DOHH2 (cell line): ENCODE data around the gene CEP85.

ENCODE experiments used
- H3F3A ChIP-seq: fragments of 200-600 bp; sonication (generic), shearing (Covaris generic); 2 replicates; pipeline ENCODE4 v1.6.0; 2016; ENCODE audit warnings: antibody characterized with exemption, mild to moderate bottlenecking; ENCODE audit not compliant: control insufficient read depth, insufficient read depth
- H3K27ac ChIP-seq: fragments of 200-600 bp; sonication (generic); 2 replicates; pipeline ENCODE4 v1.5.1; 2014; ENCODE audit warnings: low read depth, mild to moderate bottlenecking, low read length, moderate library complexity
- H3K27me3 ChIP-seq: fragments of 200-600 bp; sonication (generic); 2 replicates; pipeline ENCODE4 v1.6.1; 2014; ENCODE audit warnings: mild to moderate bottlenecking, low read length, mixed read lengths; ENCODE audit not compliant: control insufficient read depth
- H3K36me3 ChIP-seq: fragments of 200-600 bp; sonication (generic); 2 replicates; pipeline ENCODE4 v1.6.1; 2014; ENCODE audit warnings: mild to moderate bottlenecking, low read length, moderate library complexity, mixed read lengths; ENCODE audit not compliant: control insufficient read depth
- H3K4me1 ChIP-seq: fragments of 200-600 bp; sonication (generic); 2 replicates; pipeline ENCODE4 v1.6.1; 2014; ENCODE audit warnings: mild to moderate bottlenecking, low read length, mixed read lengths; ENCODE audit not compliant: control insufficient read depth
- H3K4me2 ChIP-seq: fragments of 200-600 bp; sonication (generic); 2 replicates; pipeline ENCODE4 v1.6.0; 2014; ENCODE audit warnings: mild to moderate bottlenecking, low read length, moderate library complexity
- H3K4me3 ChIP-seq: fragments of 200-600 bp; sonication (generic); 2 replicates; pipeline ENCODE4 v1.5.1; 2014; ENCODE audit warnings: mild to moderate bottlenecking, low read length, mixed read lengths
- H3K79me2 ChIP-seq: fragments of 200-600 bp; sonication (generic); 2 replicates; pipeline ENCODE4 v1.6.1; 2014; ENCODE audit warnings: mild to moderate bottlenecking, low read length, mixed read lengths; ENCODE audit not compliant: control insufficient read depth
- H3K9me2 ChIP-seq: fragments of 200-600 bp; sonication (generic); replicated peaks from 2 replicates; pipeline ENCODE4 v1.6.1; 2014; ENCODE audit warnings: mild to moderate bottlenecking, low read length, mixed read lengths; ENCODE audit not compliant: control insufficient read depth
- H3K9me3 ChIP-seq: fragments of 200-600 bp; sonication (generic); 2 replicates; pipeline ENCODE4 v1.6.1; 2014; ENCODE audit warnings: antibody characterized with exemption, low read length, mixed read lengths; ENCODE audit not compliant: control insufficient read depth, insufficient read depth
- H4K20me1 ChIP-seq: fragments of 200-600 bp; sonication (generic); 2 replicates; pipeline ENCODE4 v1.6.0; 2014; ENCODE audit warnings: low read depth, mild to moderate bottlenecking, antibody characterized with exemption, low read length, moderate library complexity; ENCODE audit not compliant: control insufficient read depth, insufficient read depth
- EZH2phosphoT487 ChIP-seq: fragments of 200-600 bp; sonication (generic); IDR thresholded peaks from 2 replicates; pipeline ENCODE4 v1.6.1; 2017; ENCODE audit warnings: borderline replicate concordance, mild to moderate bottlenecking, antibody characterized with exemption, low read length, moderate library complexity, mixed read lengths
- TF ChIP-seq, protein P1 (sequence below): fragments of 200-600 bp; sonication (generic); IDR thresholded peaks from one replicate; pipeline ENCODE4 v1.5.1; 2014; ENCODE audit warnings: antibody characterized with exemption, mild to moderate bottlenecking, low read depth, low read length; ENCODE audit not compliant: poor library complexity, severe bottlenecking

CEP85 gene

DNA sequence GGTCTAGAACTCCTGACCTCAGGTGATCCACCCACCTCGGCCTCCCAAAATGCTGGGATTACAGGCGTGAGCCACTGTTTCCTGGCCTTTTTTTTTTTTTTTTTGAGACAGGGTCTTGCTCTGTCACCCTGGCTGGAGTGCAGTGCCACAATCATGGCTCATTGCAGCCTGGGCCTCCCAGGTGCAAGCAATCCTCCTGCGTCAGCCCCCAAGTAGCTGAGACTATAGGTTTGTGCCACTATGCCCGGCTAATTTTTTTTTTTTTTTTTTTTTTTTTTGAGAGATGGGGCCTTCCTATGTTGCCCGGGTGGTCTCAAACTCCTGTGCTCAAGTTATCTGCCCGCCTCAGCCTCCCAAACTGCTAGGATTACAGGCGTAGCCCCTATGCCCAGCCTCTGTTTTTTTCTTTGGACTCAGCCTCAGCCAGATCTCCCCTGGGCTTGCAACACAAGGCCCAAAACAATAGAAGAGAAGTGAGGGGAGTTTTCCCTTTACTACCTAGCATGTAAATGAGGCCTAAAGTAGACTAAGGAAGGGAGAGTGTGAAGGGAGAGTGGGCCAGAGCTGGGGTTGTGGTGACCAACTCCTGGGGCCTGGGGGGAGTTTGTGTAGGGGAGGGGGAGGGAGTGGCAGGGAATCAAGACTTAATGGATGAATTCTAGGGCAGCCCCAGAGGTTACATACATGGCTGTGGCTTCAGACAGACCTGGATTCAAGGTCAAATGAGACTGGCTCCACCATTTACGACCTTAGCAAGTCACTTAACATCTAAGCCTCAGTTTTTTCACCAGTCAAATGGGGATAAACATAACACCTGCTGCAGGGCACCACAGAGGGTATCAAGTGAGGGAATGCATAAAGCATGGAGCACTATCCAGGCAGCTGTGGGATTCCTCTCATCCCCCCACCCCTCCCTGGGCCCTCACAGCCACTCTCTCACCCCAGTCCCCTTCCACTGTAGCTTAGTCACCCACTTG, 82.2 kb downstream of the CEP85 start:
- Histone ChIP-seq H3K36me3 (peaks cover 18% of the 10 kb centered on the region), H3K9me2 (no peaks in the 10 kb centered on the region), H3F3A (peaks cover 27% of the 10 kb centered on the region), H3K9me3 (no peaks in the 10 kb centered on the region), H3K4me1 (peaks cover 80% of the 10 kb centered on the region), H3K4me2 (peak overlapping the region; percentile 80), H3K4me3 (peak overlapping the region; percentile 81), H4K20me1 (no peaks in the 10 kb centered on the region), H3K27ac (peak overlapping the region; percentile 90), H3K27me3 (no peaks in the 10 kb centered on the region), H3K79me2 (peaks cover 31% of the 10 kb centered on the region)
- TF ChIP-seq, protein P1, sequence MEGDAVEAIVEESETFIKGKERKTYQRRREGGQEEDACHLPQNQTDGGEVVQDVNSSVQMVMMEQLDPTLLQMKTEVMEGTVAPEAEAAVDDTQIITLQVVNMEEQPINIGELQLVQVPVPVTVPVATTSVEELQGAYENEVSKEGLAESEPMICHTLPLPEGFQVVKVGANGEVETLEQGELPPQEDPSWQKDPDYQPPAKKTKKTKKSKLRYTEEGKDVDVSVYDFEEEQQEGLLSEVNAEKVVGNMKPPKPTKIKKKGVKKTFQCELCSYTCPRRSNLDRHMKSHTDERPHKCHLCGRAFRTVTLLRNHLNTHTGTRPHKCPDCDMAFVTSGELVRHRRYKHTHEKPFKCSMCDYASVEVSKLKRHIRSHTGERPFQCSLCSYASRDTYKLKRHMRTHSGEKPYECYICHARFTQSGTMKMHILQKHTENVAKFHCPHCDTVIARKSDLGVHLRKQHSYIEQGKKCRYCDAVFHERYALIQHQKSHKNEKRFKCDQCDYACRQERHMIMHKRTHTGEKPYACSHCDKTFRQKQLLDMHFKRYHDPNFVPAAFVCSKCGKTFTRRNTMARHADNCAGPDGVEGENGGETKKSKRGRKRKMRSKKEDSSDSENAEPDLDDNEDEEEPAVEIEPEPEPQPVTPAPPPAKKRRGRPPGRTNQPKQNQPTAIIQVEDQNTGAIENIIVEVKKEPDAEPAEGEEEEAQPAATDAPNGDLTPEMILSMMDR, result no peak
- TF ChIP-seq EZH2phosphoT487, result no peak

- peaks cover 26% of the 10 kb centered on the region for H3K36me3 ChIP-seq
- no peaks in the 10 kb centered on the region for H3K27me3 ChIP-seq
- peak overlapping the region; percentile 90 for H3K27ac ChIP-seq
- no peaks in the 10 kb centered on the region for H3K9me2 ChIP-seq
- no peaks in the 10 kb centered on the region for H4K20me1 ChIP-seq
- peaks cover 28% of the 10 kb centered on the region for H3F3A ChIP-seq
- H3K4me3 ChIP-seq, result peak overlapping the region; percentile 81
- peaks cover 90% of the 10 kb centered on the region for H3K4me1 ChIP-seq
- H3K4me2 ChIP-seq, result peak overlapping the region; percentile 80
- TF ChIP-seq, protein P1, result no peak
- no peak for TF ChIP-seq EZH2phosphoT487
- peaks cover 31% of the 10 kb centered on the region for H3K79me2 ChIP-seq
- H3K9me3 ChIP-seq, result no peaks in the 10 kb centered on the region
Observed at GRCh38 chr1:26317146-26317545, 83.1 kb downstream of the CEP85 start.

- peaks cover 96% of the 10 kb centered on the region for H3K4me1 ChIP-seq
- H3K4me3 ChIP-seq, result peak within 1 kb of the TSS; percentile 81
Observed at GRCh38 chr1:26317612-26318337, 83.8 kb downstream of the CEP85 start, which contains the start of gene CD52. Gene CD52, plus strand, starts transcription at chr1:26317958. Its CDS starts 60 bp downstream, at chr1:26318018.

More at GRCh38 chr1:26317612-26318337, 83.8 kb downstream of the CEP85 start, which contains the start of gene CD52:
- Histone ChIP-seq H3F3A (peaks cover 28% of the 10 kb centered on the region), H4K20me1 (no peaks in the 10 kb centered on the region), H3K9me3 (no peaks in the 10 kb centered on the region), H3K27me3 (no peaks in the 10 kb centered on the region), H3K79me2 (peaks cover 31% of the 10 kb centered on the region), H3K27ac (peak within 1 kb of the TSS; percentile 90), H3K9me2 (no peaks in the 10 kb centered on the region), H3K4me2 (peak within 1 kb of the TSS; percentile 80), H3K36me3 (peaks cover 32% of the 10 kb centered on the region)
- no peak for TF ChIP-seq EZH2phosphoT487
- TF ChIP-seq, protein P1, result no peak
